HUES64 (cell line): ENCODE measurements around the gene RPGRIP1.
"Not testable (repeated sequence)": the region's sequence is repeated elsewhere in the genome, so short reads cannot be mapped to it uniquely, and the experiment has no call there.

Experiments
- H3K27ac ChIP-seq: 2 replicates; pipeline ENCODE4 v1.7.0; 2013; ENCODE audit warnings: low read depth, low read length, inconsistent platforms
- H3K27me3 ChIP-seq: 2 replicates; pipeline ENCODE4 v1.6.1; 2013; ENCODE audit warnings: mild to moderate bottlenecking, low read length; ENCODE audit not compliant: insufficient read depth
- H3K36me3 ChIP-seq: 2 replicates; pipeline ENCODE4 v1.6.1; 2013; ENCODE audit warnings: mild to moderate bottlenecking, low read length; ENCODE audit not compliant: insufficient read depth
- H3K4me1 ChIP-seq: 2 replicates; pipeline ENCODE4 v1.6.1; 2013; ENCODE audit warnings: mild to moderate bottlenecking, low read length, moderate library complexity; ENCODE audit not compliant: insufficient read depth
- H3K4me3 ChIP-seq: 2 replicates; pipeline ENCODE4 v1.5.1; 2013; ENCODE audit warnings: mild to moderate bottlenecking, low read length, moderate library complexity
- H3K9ac ChIP-seq: 2 replicates; pipeline ENCODE4 v1.6.1; 2013; ENCODE audit warnings: mild to moderate bottlenecking, low read depth, low read length
- H3K9me3 ChIP-seq: 2 replicates; pipeline ENCODE4 v1.6.1; 2013; ENCODE audit warnings: low read depth, low read length; ENCODE audit not compliant: insufficient read depth
- WGBS: fragments of 150-250, 120-280 bp; methylation state at CpG from one replicate; pipeline ENCODE4 v1.1.7; 2013; ENCODE audit warnings: missing lambda C conversion rate; 5-methylcytosine and 5-hydroxymethylcytosine counted together

Gene RPGRIP1

GRCh38 chr14:21248338-21248737 lies 31.5 kb upstream of the RPGRIP1 start:
- Histone ChIP-seq H3K27ac (no peak overlapping the region), H3K36me3 (peaks cover 98% of the 10 kb centered on the region), H3K9me3 (no peaks in the 10 kb centered on the region), H3K27me3 (no peaks in the 10 kb centered on the region), H3K9ac (no peak overlapping the region), H3K4me3 (no peak overlapping the region), H3K4me1 (no peaks in the 10 kb centered on the region; the same call in 1 of the 2 replicates)
- WGBS: 94% methylated on average over 1 of the region's 1 CpG

GRCh38 chr14:21248739-21249411 lies 31.0 kb upstream of the RPGRIP1 start:
- WGBS: 97% methylated on average over 8 of the region's 8 CpGs
- Histone ChIP-seq H3K27ac (no peak overlapping the region), H3K36me3 (peaks cover 98% of the 10 kb centered on the region), H3K9ac (no peak overlapping the region), H3K4me1 (no peaks in the 10 kb centered on the region; the same call in 1 of the 2 replicates), H3K27me3 (no peaks in the 10 kb centered on the region), H3K4me3 (no peak overlapping the region), H3K9me3 (no peaks in the 10 kb centered on the region)

GRCh38 chr14:21251215-21251614 lies 28.7 kb upstream of the RPGRIP1 start:
- Histone ChIP-seq H3K4me1 (peaks cover 6% of the 10 kb centered on the region; the same call in 1 of the 2 replicates), H3K36me3 (peaks cover 99% of the 10 kb centered on the region)

GRCh38 chr14:21252149-21252548 lies 27.7 kb upstream of the RPGRIP1 start:
- peaks cover 6% of the 10 kb centered on the region; the same call in 1 of the 2 replicates for H3K4me1 ChIP-seq
- no peaks in the 10 kb centered on the region for H3K9me3 ChIP-seq
- WGBS: 94% methylated on average over 2 of the region's 2 CpGs
- peaks cover 99% of the 10 kb centered on the region for H3K36me3 ChIP-seq
- no peaks in the 10 kb centered on the region for H3K27me3 ChIP-seq
- no peak overlapping the region for H3K4me3 ChIP-seq
- no peak overlapping the region for H3K9ac ChIP-seq
- H3K27ac ChIP-seq: no peak overlapping the region

More at GRCh38 chr14:21251215-21251614, 28.7 kb upstream of the RPGRIP1 start:
- no peaks in the 10 kb centered on the region for H3K27me3 ChIP-seq
- H3K9ac ChIP-seq: no peak overlapping the region
- no peak overlapping the region for H3K4me3 ChIP-seq
- no peak overlapping the region for H3K27ac ChIP-seq
- 99% methylated on average over 4 of the region's 5 CpGs for WGBS
- H3K9me3 ChIP-seq: no peaks in the 10 kb centered on the region

GRCh38 chr14:21255385-21256101 lies 24.3 kb upstream of the RPGRIP1 start:
- Histone ChIP-seq H3K4me3 (no peak overlapping the region), H3K9me3 (no peaks in the 10 kb centered on the region), H3K4me1 (peaks cover 24% of the 10 kb centered on the region), H3K9ac (no peak overlapping the region), H3K27ac (0 out of 2 replicates have a peak overlapping the region, but pooled peaks have one; percentile 20), H3K27me3 (no peaks in the 10 kb centered on the region), H3K36me3 (peaks cover 96% of the 10 kb centered on the region)
- WGBS: 89% methylated on average over 4 of the region's 4 CpGs

- not testable (repeated sequence) for H3K27me3 ChIP-seq
- H3K36me3 ChIP-seq: peaks cover 96% of the 10 kb centered on the region
These were observed 23.8 kb upstream of the RPGRIP1 start for GRCh38 chr14:21256102-21256447.

GRCh38 chr14:21256539-21257393 lies 23.1 kb upstream of the RPGRIP1 start:
- Histone ChIP-seq H3K27ac (no peak overlapping the region), H3K9ac (no peak overlapping the region), H3K4me3 (no peak overlapping the region), H3K9me3 (no peaks in the 10 kb centered on the region), H3K27me3 (no peaks in the 10 kb centered on the region), H3K36me3 (peaks cover 96% of the 10 kb centered on the region), H3K4me1 (peaks cover 34% of the 10 kb centered on the region)
- WGBS: 95% methylated on average over 10 of the region's 10 CpGs

More at GRCh38 chr14:21256102-21256447, 23.8 kb upstream of the RPGRIP1 start:
- not testable (repeated sequence) for H3K4me3 ChIP-seq, H3K9me3 ChIP-seq, H3K9ac ChIP-seq
- WGBS: 90% methylated on average over 8 of the region's 8 CpGs
- peaks cover 27% of the 10 kb centered on the region for H3K4me1 ChIP-seq
- H3K27ac ChIP-seq: 0 out of 2 replicates have a peak overlapping the region, but pooled peaks have one; percentile 20

GRCh38 chr14:21257394-21257909 lies 22.4 kb upstream of the RPGRIP1 start:
- 80% methylated on average over 6 of the region's 7 CpGs for WGBS
- Histone ChIP-seq H3K9ac (0 out of 2 replicates have a peak overlapping the region, but pooled peaks have one; percentile 1), H3K4me3 (no peak overlapping the region)

GRCh38 chr14:21258005-21258888 lies 21.6 kb upstream of the RPGRIP1 start:
- no peaks in the 10 kb centered on the region for H3K27me3 ChIP-seq
- H3K4me1 ChIP-seq: peaks cover 47% of the 10 kb centered on the region
- 91% methylated on average over 10 of the region's 10 CpGs for WGBS
- H3K4me3 ChIP-seq: no peak overlapping the region
- H3K9me3 ChIP-seq: no peaks in the 10 kb centered on the region
- no peak overlapping the region for H3K9ac ChIP-seq
- H3K36me3 ChIP-seq: peaks cover 96% of the 10 kb centered on the region
- no peak overlapping the region for H3K27ac ChIP-seq

More at GRCh38 chr14:21257394-21257909, 22.4 kb upstream of the RPGRIP1 start:
- Histone ChIP-seq H3K27ac (no peak overlapping the region), H3K9me3 (no peaks in the 10 kb centered on the region), H3K27me3 (no peaks in the 10 kb centered on the region), H3K4me1 (peaks cover 40% of the 10 kb centered on the region), H3K36me3 (peaks cover 96% of the 10 kb centered on the region)
